RWPE2 (cell line): ENCODE measurements around the gene FBXO38.

Experiments used
- ATAC-seq: fragments of 200-7000 bp; cut with Tn5 transposase; 3 replicates; pipeline ENCODE4 v1.9.1; 2021; ENCODE audit warnings: low read depth
- DNase-seq: peaks from one replicate; pipeline ENCODE4 v3.0.0-alpha.2; 2020; ENCODE audit warnings: low spot score
- H3K27ac ChIP-seq: fragments of 450-650 bp; 2 replicates; pipeline ENCODE4 v1.5.1; 2017; ENCODE audit warnings: mild to moderate bottlenecking; ENCODE audit not compliant: poor library complexity, severe bottlenecking
- H3K27me3 ChIP-seq: fragments of 250-450 bp; sonication (Bioruptor Pico); 2 replicates; pipeline ENCODE4 v1.5.1; 2021; ENCODE audit warnings: mild to moderate bottlenecking, moderate library complexity; ENCODE audit not compliant: insufficient read depth, poor library complexity, severe bottlenecking
- H3K36me3 ChIP-seq: fragments of 250-450 bp; sonication (Bioruptor Pico); 2 replicates; pipeline ENCODE4 v1.5.1; 2020; ENCODE audit warnings: low read depth, mild to moderate bottlenecking, moderate library complexity
- H3K4me1 ChIP-seq: fragments of 250-450 bp; sonication (Bioruptor Pico); 2 replicates; pipeline ENCODE4 v1.5.1; 2021; ENCODE audit warnings: mild to moderate bottlenecking, moderate library complexity; ENCODE audit not compliant: insufficient read depth, poor library complexity, severe bottlenecking
- H3K4me3 ChIP-seq: fragments of 250-450 bp; sonication (Bioruptor Pico); 2 replicates; pipeline ENCODE4 v1.5.1; 2021; ENCODE audit warnings: mild to moderate bottlenecking, moderate library complexity; ENCODE audit not compliant: severe bottlenecking
- H3K9me3 ChIP-seq: fragments of 250-450 bp; sonication (Bioruptor Pico); 2 replicates; pipeline ENCODE4 v1.5.1; 2021; ENCODE audit warnings: mild to moderate bottlenecking, moderate library complexity; ENCODE audit not compliant: severe bottlenecking
- CTCF ChIP-seq: fragments of 450-650 bp; IDR thresholded peaks from one replicate; pipeline ENCODE4 v1.5.1; 2017; ENCODE audit warnings: mild to moderate bottlenecking, moderate library complexity; ENCODE audit not compliant: poor library complexity, severe bottlenecking

FBXO38 gene

GRCh38 chr5:148427370-148428042 lies 43.7 kb downstream of the FBXO38 start:
- ATAC-seq: peak; percentile 50
- no peak for TF ChIP-seq CTCF
- H3K27me3 ChIP-seq: no peaks in the 10 kb centered on the region

GRCh38 chr5:148428848-148429247 lies 45.1 kb downstream of the FBXO38 start:
- no peak for ATAC-seq
- Histone ChIP-seq H3K4me1 (no peaks in the 10 kb centered on the region), H3K4me3 (no peak overlapping the region), H3K27ac (no peak overlapping the region), H3K9me3 (no peaks in the 10 kb centered on the region), H3K36me3 (peaks cover 86% of the 10 kb centered on the region), H3K27me3 (no peaks in the 10 kb centered on the region)
- TF ChIP-seq CTCF: no peak
- DNase-seq: no peak

More at GRCh38 chr5:148427370-148428042, 43.7 kb downstream of the FBXO38 start:
- Histone ChIP-seq H3K27ac (no peak overlapping the region), H3K9me3 (no peaks in the 10 kb centered on the region), H3K36me3 (peaks cover 86% of the 10 kb centered on the region), H3K4me3 (no peak overlapping the region), H3K4me1 (no peaks in the 10 kb centered on the region)
- no peak for DNase-seq

- DNase-seq (no peak), ATAC-seq (no peak)
- Histone ChIP-seq H3K27ac (no peak overlapping the region), H3K27me3 (no peaks in the 10 kb centered on the region), H3K9me3 (no peaks in the 10 kb centered on the region), H3K4me1 (no peaks in the 10 kb centered on the region), H3K36me3 (peaks cover 86% of the 10 kb centered on the region), H3K4me3 (no peak overlapping the region)
- no peak for TF ChIP-seq CTCF
Measured at GRCh38 chr5:148433826-148434225, 50.1 kb downstream of the FBXO38 start.

GRCh38 chr5:148436029-148436428 lies 52.3 kb downstream of the FBXO38 start:
- Histone ChIP-seq H3K4me1 (no peaks in the 10 kb centered on the region), H3K36me3 (peaks cover 90% of the 10 kb centered on the region), H3K9me3 (no peaks in the 10 kb centered on the region), H3K4me3 (no peak overlapping the region), H3K27ac (no peak overlapping the region), H3K27me3 (no peaks in the 10 kb centered on the region)
- no peak for DNase-seq
- TF ChIP-seq CTCF: no peak
- no peak for ATAC-seq

- H3K27ac ChIP-seq: no peak overlapping the region
- H3K36me3 ChIP-seq: peaks cover 100% of the 10 kb centered on the region
- no peak for TF ChIP-seq CTCF
- no peaks in the 10 kb centered on the region for H3K4me1 ChIP-seq
- H3K27me3 ChIP-seq: no peaks in the 10 kb centered on the region
- H3K4me3 ChIP-seq: no peak overlapping the region
- no peak for ATAC-seq
- DNase-seq: no peak
- no peaks in the 10 kb centered on the region for H3K9me3 ChIP-seq
Measured at GRCh38 chr5:148437249-148437648, 53.5 kb downstream of the FBXO38 start.
